ENCODE data around the gene STUB1. TPM values are rescaled to one million over a fixed set of nuclear protein-coding genes. Genes with fewer than 3 reads are reported as not detected.
A peak's percentile ranks its signal among the peaks of the same experiment; 100 is the strongest.

STUB1 gene
- total RNA-seq, 1 donor from 2014 or later: 86.0 TPM

- peak overlapping the region; percentile 89 for H3K27ac ChIP-seq
These were observed 37.8 kb upstream of the STUB1 start for GRCh38 chr16:642189-643049.

GRCh38 chr16:643050-643368, 37.2 kb upstream of the STUB1 start:
- Histone ChIP-seq H3K4me3 (peak overlapping the region; percentile 86), H3K36me3 (no peaks in the 10 kb centered on the region), H3K27me3 (ENCODE audit: low read depth) (no peaks in the 10 kb centered on the region), H3K4me1 (peaks cover 47% of the 10 kb centered on the region), H3K27ac (peak overlapping the region; percentile 89), H3K9me3 (no peaks in the 10 kb centered on the region)
- intact Hi-C loops (cut with DNase I): no loop called here
- TF ChIP-seq CTCF (IDR thresholded peaks at IDR 0.05): no peak
- ATAC-seq (no peak), DNase-seq (no peak)

More at GRCh38 chr16:642189-643049, 37.8 kb upstream of the STUB1 start:
- no peak for TF ChIP-seq CTCF (IDR thresholded peaks at IDR 0.05)
- no peaks in the 10 kb centered on the region for H3K36me3 ChIP-seq
- H3K4me1 ChIP-seq: peaks cover 47% of the 10 kb centered on the region
- intact Hi-C loops (cut with DNase I): no loop called here
- no peaks in the 10 kb centered on the region for H3K9me3 ChIP-seq
- no peaks in the 10 kb centered on the region for H3K27me3 ChIP-seq (ENCODE audit: low read depth)
- peak overlapping the region; percentile 86 for H3K4me3 ChIP-seq
- peak; percentile 85 for DNase-seq
- peak; percentile 71 to 76 for ATAC-seq

- H3K4me3 ChIP-seq: no peak overlapping the region
- ATAC-seq (no peak), DNase-seq (no peak)
- no peaks in the 10 kb centered on the region for H3K36me3 ChIP-seq
- intact Hi-C loops (cut with DNase I): no loop called here
- H3K4me1 ChIP-seq: peaks cover 53% of the 10 kb centered on the region
- H3K27ac ChIP-seq: no peak overlapping the region
- no peaks in the 10 kb centered on the region for H3K9me3 ChIP-seq
- TF ChIP-seq CTCF (IDR thresholded peaks at IDR 0.05): no peak
- H3K27me3 ChIP-seq (ENCODE audit: low read depth): no peaks in the 10 kb centered on the region
These were observed 35.7 kb upstream of the STUB1 start for GRCh38 chr16:644556-644955.

- H3K9me3 ChIP-seq: no peaks in the 10 kb centered on the region
- no peak overlapping the region for H3K4me3 ChIP-seq
- ATAC-seq: no peak
- H3K36me3 ChIP-seq: no peaks in the 10 kb centered on the region
- H3K4me1 ChIP-seq: peaks cover 62% of the 10 kb centered on the region
- no peak for TF ChIP-seq CTCF (IDR thresholded peaks at IDR 0.05)
- peak overlapping the region; percentile 53 for H3K27ac ChIP-seq
- no peaks in the 10 kb centered on the region for H3K27me3 ChIP-seq (ENCODE audit: low read depth)
- peak; percentile 76 for DNase-seq
- intact Hi-C loops (cut with DNase I): no loop called here
These were observed 34.1 kb upstream of the STUB1 start for GRCh38 chr16:645852-646678.

GRCh38 chr16:646679-647172, 33.5 kb upstream of the STUB1 start:
- no peak for TF ChIP-seq CTCF (IDR thresholded peaks at IDR 0.05)
- Histone ChIP-seq H3K9me3 (no peaks in the 10 kb centered on the region), H3K27me3 (ENCODE audit: low read depth) (no peaks in the 10 kb centered on the region), H3K4me1 (peaks cover 62% of the 10 kb centered on the region), H3K27ac (peak overlapping the region; percentile 53), H3K4me3 (no peak overlapping the region), H3K36me3 (no peaks in the 10 kb centered on the region)
- DNase-seq (no peak), ATAC-seq (no peak)
- intact Hi-C loops (cut with DNase I): no loop called here
